AG09319 (cell line): Measurements from ENCODE around the gene LPP.

ENCODE experiments used
- DNase-seq: peaks from one replicate; pipeline ENCODE4 v3.0.0-alpha.2; 2010; ENCODE audit warnings: low read depth; ENCODE audit errors: extremely low read depth
- TF ChIP-seq, protein P1 (sequence below): IDR thresholded peaks from 2 replicates; pipeline ENCODE4 v1.5.1; 2011; ENCODE audit warnings: low read depth, mild to moderate bottlenecking, inconsistent platforms, low read length, moderate library complexity

The LPP gene

GRCh38 chr3:188788621-188789081 lies 634.7 kb downstream of the LPP start:
- TF ChIP-seq, protein P1, sequence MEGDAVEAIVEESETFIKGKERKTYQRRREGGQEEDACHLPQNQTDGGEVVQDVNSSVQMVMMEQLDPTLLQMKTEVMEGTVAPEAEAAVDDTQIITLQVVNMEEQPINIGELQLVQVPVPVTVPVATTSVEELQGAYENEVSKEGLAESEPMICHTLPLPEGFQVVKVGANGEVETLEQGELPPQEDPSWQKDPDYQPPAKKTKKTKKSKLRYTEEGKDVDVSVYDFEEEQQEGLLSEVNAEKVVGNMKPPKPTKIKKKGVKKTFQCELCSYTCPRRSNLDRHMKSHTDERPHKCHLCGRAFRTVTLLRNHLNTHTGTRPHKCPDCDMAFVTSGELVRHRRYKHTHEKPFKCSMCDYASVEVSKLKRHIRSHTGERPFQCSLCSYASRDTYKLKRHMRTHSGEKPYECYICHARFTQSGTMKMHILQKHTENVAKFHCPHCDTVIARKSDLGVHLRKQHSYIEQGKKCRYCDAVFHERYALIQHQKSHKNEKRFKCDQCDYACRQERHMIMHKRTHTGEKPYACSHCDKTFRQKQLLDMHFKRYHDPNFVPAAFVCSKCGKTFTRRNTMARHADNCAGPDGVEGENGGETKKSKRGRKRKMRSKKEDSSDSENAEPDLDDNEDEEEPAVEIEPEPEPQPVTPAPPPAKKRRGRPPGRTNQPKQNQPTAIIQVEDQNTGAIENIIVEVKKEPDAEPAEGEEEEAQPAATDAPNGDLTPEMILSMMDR = no peak
- no peak for DNase-seq

GRCh38 chr3:188789251-188789650 lies 635.3 kb downstream of the LPP start:
- no peak for DNase-seq
- TF ChIP-seq, protein P1 = no peak

DNA sequence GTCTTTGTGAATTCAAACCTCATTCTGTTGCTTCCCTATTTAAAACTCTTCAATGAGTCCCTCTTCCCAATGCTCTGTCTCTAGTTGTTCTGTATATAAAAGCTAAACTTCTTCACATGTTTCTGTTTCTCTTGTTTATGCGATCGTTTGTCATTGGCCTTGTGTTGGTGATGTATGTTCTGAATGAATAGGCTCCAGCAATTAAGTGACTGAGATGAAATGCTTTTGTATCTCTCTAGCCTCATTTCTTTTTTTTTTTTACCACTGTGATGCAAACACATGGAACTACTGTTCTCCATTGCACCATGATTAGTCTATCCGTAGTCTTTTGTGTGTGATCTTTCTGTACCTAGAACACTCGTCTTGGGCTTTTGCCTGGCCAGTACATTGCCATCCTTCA lies 637.4 kb downstream of the LPP start:
- TF ChIP-seq, protein P1 = no peak
- no peak for DNase-seq

DNA sequence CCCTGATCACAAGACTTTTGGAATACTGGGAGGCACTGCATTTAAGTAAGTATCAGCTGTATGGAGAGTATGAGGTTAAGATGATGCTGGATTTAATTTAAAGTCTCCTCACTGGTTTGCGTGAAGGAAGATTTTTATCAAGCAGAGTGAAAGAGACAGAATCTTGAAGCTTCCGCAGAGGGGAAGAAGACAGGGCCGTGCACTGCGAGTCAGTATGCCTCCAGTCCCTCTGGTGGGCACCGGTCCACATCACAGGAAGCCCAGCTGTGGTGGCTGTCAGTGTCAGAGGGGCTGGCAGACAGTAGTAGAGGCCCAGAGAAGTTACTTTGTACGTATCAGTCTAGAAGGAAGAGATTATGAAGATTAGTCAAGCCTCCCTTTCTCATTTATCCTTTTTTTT lies 638.8 kb downstream of the LPP start:
- no peak for DNase-seq
- TF ChIP-seq, protein P1 = peak; percentile 13

- no peak for DNase-seq
- TF ChIP-seq, protein P1 = no peak
These were observed 642.2 kb downstream of the LPP start for GRCh38 chr3:188796122-188796631.

DNA sequence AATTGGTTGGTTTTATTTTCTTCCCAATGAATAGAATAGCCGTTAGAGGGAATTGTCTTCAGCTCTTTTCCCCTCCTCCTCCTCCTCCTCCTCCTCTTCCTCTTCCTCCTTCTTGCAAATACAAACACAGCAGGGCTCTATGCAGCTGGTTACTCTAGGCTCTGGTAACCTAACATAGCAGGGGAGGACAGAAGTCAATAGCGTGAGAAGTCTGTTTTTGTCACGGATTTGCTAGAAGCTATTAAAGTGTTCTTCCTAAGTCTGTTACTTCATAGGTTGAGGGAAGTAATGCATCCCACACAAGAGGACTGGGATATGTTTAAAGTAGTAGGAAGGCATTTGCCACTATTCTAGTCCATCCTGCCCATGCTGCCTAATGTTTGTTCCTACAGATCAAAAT lies 643.1 kb downstream of the LPP start:
- DNase-seq = no peak
- TF ChIP-seq, protein P1 = no peak

DNA sequence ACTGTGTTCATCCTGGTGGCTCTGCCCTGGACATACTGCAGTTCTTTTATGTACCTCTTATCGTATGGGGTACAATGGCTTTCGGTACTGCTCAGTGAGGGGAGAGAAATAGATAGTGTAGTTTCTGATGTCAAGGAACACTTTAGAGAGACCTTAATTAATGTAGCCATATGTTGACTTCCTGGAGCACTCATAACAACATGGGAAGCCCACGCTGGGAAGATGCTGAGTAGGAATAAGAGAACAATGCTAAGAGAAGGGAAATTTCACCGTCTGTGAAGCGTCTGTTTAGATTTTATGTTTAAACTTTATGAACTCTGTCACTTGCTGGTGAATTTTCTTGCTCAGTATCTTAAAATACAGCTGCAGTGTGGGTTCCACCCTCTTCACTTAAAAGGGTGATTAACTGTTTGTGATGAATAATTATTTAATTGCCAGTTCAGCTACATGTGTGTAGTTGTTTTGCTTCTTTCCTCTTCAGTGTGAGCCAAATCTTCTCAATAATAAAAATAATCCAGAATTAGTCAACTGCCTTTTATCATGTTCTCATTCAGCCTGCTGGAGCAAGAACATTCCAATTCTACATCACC lies 644.7 kb downstream of the LPP start:
- TF ChIP-seq, protein P1 = no peak
- DNase-seq = no peak
